Measurements from ENCODE around the gene RUSC1.
"Not testable (repeated sequence)": the region's sequence is repeated elsewhere in the genome, so short reads cannot be mapped to it uniquely, and the experiment has no call there.

The RUSC1 gene

GRCh38 chr1:155323729-155324036 lies 3.0 kb downstream of the RUSC1 start:
- DNase-seq = peak; percentile 78

GRCh38 chr1:155324037-155324716 lies 3.5 kb downstream of the RUSC1 start:
- peak; percentile 90 for DNase-seq

GRCh38 chr1:155324717-155325602 lies 4.3 kb downstream of the RUSC1 start:
- peak; percentile 24 for DNase-seq

GRCh38 chr1:155325603-155325893 lies 4.9 kb downstream of the RUSC1 start:
- no peak for DNase-seq

- no peak for DNase-seq
Observed at GRCh38 chr1:155326020-155326526, 5.4 kb downstream of the RUSC1 start.

- DNase-seq = no peak
Observed at GRCh38 chr1:155326631-155327037, 5.9 kb downstream of the RUSC1 start.

- no peak for DNase-seq
Observed at GRCh38 chr1:155327981-155328380, 7.3 kb downstream of the RUSC1 start.

- DNase-seq = not testable (repeated sequence)
Observed at GRCh38 chr1:155328856-155329255, 8.2 kb downstream of the RUSC1 start.

GRCh38 chr1:155329980-155330598 lies 9.4 kb downstream of the RUSC1 start:
- DNase-seq = no peak

- DNase-seq = no peak
Observed at GRCh38 chr1:155334962-155335361, 14.3 kb downstream of the RUSC1 start.

GRCh38 chr1:155339515-155340097 lies 18.9 kb downstream of the RUSC1 start:
- DNase-seq = no peak

- DNase-seq = no peak
Observed at GRCh38 chr1:155342842-155343241, 22.1 kb downstream of the RUSC1 start.

GRCh38 chr1:155352631-155353030 lies 31.9 kb downstream of the RUSC1 start:
- no peak for DNase-seq

- no peak for DNase-seq
Observed at GRCh38 chr1:155360051-155360450, 39.4 kb downstream of the RUSC1 start.

GRCh38 chr1:155379180-155379579 lies 58.5 kb downstream of the RUSC1 start:
- no peak for DNase-seq

GRCh38 chr1:155379631-155380090 lies 59.0 kb downstream of the RUSC1 start:
- DNase-seq = no peak
